Activated T-cell treated with anti-CD3 and anti-CD28 coated beads for 1 hour (primary cell): ENCODE measurements around the gene KIAA1614.

ENCODE experiments used
- DNase-seq: peaks from one replicate; pipeline ENCODE4 v3.0.0-alpha.2; 2020; ENCODE audit warnings: low read depth

KIAA1614 gene

DNA sequence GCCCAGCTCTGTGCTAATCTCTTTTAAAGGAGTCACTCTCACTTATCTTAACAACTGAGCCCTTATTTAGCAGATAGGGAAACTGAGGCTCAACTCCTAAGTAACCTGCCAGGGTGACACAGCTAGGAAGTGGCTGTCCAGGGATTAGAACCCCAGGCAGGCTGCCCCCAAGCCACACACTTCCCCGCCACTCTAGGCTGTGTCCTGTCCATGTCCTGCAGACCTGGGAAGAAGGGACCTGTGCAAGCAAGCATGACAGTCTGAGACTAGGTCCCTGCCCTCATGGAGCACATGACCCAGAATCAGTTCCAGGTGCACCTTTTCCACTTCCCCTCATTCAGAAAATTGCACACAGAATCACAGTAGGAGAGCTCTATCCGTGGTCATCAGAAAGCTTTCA, 12.2 kb downstream of the KIAA1614 start:
- DNase-seq = no peak

DNA sequence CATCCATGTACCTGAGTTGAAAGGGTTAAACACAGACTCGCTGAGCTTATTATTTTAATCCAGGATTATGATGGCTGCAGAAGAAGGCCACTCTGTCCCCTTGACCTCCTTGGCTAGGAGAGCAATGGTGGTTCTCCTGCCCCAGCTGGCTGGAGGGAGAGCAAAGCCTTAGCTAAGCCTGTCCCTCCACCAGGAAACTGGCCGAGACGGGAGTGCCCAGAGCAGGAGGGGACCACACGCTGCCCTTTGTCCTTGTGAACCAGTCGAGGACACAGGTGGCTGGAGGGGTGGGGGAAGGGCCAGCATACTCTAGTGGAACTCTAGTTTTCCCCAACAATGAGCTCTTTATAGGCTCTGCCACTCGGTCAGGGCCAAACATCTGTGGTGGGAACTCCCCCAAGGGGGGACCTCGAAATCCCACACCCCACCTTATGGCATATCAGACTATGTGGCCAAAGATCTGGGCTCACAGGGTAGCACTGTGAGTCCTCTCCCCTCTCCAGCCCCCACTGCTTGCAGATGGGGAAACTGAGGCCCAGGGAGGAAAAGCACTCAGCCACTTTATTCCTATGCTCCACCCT, 12.9 kb downstream of the KIAA1614 start:
- DNase-seq = no peak

DNA sequence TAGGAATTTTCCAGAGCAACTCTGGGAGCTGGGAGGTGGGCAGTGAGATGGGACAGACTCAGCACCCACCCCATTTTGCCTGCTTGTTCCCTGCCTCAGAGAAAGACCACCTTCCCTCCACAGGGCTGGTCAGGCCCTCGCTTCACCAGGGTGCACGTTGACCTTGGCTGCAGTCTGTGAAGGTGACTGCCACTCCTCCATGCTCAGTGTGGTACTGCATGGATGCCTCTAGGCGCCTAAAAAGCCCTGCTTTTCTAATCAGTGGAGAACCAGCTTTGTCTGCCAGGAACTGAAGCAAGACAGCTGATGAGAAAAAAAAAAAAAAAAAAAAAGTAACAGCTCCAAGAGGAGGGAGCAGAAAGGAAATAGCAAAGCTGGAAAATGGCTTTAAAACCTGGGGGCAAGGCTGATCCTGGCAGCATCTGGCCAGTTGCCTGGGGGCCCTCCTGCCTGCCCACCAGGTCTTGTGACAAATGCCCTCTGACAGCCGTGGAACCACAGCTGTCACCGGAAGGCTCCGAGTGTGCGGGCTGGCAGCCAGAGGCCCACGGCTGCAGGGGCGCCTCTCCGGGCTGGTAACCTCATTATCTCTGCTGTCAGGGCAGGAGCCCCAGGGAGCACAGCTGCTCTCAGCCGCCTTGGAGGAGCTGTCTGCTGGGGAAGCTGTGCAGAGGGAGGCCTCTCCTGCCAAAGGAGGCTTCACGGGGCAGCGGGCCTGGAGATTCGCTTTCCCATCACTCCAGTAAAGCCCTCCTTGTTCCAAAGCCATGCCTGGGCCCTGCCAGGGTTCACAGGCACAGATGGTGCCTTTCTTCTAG, 13.7 kb downstream of the KIAA1614 start:
- DNase-seq = no peak

DNA sequence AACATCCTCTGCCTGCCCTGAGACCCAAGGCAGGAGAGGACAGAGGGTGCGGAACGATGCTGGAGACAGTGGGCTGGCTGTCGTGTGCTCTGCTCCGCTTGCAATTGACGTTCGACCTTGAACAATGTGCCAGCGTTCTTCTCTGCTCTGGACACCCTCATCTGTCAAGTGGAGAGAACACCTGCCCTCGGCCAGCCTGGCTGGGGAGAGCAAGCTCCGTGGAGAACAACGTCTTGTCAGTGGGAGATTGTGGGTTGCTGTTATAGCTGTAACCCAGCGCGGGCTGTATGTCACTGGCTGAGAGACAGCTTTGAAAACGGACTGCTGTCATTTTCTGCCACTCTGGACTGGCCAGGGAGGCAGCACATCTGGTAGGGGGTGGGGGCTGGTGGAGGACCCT, 14.7 kb downstream of the KIAA1614 start:
- DNase-seq = no peak

DNA sequence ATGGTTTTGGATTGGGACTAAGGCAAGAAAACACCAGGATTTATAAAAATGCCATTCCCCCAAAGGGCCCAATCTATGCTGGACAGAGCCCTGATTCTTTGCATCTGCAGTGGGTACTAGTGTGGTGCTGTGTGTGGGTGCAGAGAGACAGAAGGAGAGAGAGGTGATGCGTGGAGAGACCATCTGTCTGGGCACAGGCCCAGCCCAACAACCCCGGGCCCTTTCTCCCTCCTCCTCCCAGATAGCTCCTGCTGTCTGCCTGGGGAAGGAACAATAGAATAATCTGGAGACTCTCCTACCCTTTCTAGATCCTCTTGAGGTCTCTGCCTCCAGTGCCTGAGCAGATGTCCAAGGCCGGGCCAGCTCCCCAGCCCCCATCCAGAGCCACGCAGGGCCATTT, 15.1 kb downstream of the KIAA1614 start:
- no peak for DNase-seq

DNA sequence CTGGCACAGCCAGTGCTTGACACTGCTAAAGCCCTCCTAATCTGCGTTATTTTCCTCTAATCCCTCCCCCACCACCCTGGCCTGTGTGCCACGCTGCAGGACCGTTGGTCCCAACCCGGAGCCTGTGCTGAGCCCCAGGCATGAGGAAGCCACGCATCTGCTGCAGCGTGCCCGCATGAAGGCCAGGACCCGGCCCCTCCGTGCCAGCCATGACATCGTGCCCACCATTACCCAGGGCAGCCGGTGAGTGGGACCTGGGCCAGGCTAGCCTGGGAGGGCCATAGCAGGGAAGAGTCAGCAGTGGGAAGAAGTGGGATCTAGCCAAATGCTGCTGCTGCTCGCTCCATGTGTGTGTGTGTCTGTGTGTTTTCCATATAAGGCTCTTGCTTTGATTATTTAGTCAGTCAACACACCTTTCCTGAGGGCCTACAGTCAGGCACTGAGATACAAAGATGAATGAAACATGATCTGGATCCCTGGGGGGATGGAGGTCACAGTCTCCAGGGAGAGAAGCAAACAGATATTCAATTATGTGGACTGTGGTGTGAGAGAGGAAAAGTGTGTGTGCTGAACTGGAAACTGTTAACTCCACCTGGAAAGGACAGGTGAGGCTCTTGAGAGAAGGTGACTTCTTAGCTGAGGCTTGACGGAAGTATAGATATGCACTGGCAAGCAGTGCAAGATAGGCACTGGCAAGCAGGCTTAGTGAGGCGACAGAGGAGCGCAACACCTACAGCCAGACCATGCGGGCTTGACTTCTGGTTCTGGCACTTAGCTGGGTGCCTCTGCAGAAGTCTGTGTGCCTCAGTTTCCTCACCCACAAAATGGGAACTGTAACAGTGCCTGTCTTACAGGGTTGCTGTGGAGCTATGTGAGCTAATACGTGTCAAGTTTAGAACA, 15.9 kb downstream of the KIAA1614 start:
- DNase-seq = no peak

DNA sequence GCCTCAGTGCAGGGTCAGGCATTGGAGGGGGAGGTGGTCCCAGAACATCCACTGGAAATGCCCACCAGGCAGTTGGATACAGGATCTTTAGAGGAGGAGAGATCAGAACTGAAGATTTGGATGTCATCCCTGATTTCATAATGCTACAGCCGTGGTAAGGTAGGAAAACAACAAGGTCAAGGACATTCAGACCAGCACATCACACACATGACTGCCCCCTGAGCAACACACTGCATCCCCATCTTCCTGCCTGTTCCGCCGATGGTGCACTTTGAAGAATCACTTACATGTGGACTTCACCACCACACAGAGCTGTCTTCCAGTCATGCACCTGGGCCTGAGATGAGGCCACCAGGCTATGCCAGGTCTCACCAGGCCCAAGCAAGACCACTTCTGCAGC, 16.7 kb downstream of the KIAA1614 start:
- DNase-seq = no peak

DNA sequence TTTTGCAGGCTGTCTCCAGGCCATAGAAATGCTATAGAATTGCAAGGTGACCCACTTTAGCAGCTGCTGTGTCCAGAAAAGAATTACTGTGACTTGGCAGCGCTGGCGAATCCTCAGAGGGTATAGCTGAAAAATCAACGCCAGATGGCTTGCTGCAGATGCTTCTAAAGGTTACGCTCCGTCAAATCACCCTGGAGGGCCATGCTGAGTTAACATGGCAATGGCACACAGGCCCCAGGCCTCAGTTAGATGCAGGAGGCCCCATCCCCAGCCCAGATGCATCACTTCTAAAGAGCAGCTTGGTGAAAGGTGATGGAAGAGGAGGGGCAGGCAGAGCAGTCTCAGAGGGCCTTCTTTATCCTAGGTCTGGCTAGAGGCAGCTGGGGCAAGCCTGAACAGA, 18.0 kb downstream of the KIAA1614 start:
- DNase-seq = no peak

DNA sequence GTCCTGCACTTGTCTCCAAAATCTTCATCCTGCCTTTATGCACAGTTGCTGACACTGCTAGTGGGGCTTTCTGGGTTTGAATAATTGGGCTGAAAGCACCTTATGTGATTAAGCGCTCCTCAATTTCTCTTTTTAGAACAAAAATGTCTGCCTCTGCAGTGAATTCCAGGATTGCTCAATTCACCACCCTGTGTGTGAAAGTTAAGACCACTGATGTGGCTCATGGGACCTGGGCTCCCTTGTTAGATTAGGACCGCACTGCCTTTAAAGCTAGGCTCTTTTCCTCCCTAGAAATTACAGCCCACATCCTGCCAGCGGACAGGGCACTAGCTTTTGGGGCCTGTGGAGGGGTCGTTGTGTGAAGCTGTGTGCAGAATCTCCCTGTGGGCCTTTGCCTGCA, 18.8 kb downstream of the KIAA1614 start:
- DNase-seq = no peak

DNA sequence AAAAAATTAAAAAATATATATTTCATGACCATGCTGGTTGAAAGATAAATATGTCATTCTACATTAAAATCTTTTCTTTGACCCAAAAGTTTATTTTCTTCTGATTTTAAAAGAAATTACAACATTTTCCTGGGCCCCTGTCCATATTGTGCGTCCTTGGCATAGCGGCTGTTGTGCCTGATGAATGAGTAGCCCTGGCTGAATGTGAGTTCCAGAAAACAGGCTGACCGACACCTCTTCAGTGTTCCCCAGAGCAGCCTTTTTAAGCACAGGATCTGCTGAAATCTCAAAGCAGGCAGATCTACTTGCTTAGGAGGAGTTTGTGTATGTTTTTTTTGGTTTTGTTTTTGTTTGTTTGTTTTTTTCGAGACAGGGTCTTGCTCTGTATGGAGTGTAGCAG, 19.7 kb downstream of the KIAA1614 start:
- DNase-seq = no peak

DNA sequence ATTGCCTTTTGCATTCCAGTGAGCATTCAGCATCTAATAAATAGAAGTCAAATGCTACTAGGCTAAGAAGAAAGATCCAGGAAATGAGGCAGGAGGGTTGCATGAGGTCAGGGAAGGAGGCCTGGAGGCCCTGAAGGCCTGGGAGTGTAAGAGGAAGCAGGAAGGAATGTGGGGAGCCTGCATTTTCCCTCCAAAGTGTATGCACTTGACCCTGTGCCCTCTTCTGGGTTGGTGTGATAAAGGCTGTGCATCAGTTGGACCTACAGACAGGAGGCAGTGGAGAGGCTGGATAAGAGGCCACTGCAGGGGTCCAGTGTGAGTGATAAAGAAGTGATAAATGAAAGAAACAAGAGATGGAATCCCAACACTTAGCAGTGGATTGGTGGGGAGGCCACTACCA, 20.4 kb downstream of the KIAA1614 start:
- no peak for DNase-seq

DNA sequence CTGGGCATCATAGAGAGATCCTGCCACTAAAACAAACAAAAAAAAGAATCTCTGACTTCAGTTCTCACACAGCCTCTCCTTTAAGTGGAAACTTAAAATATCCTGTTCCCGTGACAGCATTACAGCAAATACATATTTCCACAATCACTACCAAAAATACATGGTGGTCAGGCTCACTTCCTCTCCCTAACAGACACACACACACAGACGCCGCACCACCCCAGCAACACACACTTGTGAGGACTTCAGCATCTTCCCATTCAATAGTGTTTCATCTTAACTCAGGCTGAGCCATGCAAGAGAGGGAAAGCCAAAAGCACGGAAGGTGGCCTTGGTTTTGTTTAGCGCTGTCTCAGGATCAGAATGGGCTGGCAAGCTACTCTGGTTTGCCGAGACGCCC, 21.9 kb downstream of the KIAA1614 start:
- no peak for DNase-seq

DNA sequence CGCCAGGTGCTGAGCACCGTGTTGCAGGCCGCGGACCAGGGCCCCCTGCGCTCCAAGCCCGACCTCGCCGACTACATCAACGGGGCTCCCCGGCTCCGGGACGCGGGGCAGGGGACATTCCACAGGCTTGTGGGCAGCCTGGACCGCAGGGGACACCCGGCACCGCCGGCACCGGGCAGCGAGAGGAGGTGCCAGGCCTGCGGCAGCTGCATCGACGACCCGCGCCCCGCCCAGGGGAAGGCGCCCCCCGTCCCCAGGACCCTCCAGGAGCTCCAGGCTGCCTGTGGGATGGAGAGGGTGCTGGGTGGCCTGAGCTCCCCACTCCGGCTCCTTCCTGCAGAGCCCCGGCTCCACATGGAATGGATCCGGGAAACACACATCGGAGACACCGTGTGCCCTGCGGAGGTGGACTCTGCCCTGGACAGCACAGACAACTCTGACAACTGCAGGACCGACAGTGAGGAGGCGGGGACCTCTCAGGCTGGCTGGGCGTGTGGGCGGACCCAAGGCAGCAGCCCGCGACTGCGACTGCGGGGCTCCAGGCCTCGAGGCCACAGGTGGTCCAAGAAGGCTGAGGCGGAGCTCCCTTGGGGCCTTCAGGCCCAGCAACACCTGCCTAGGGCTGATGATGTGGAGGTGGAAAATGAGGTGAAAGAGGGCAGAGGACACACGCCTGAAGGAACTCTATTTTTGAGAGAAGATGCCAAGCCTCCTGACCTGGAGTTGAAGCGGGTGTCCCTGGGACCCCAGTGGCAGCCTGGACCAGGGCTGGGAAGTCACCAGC, 22.8 kb downstream of the KIAA1614 start:
- no peak for DNase-seq

DNA sequence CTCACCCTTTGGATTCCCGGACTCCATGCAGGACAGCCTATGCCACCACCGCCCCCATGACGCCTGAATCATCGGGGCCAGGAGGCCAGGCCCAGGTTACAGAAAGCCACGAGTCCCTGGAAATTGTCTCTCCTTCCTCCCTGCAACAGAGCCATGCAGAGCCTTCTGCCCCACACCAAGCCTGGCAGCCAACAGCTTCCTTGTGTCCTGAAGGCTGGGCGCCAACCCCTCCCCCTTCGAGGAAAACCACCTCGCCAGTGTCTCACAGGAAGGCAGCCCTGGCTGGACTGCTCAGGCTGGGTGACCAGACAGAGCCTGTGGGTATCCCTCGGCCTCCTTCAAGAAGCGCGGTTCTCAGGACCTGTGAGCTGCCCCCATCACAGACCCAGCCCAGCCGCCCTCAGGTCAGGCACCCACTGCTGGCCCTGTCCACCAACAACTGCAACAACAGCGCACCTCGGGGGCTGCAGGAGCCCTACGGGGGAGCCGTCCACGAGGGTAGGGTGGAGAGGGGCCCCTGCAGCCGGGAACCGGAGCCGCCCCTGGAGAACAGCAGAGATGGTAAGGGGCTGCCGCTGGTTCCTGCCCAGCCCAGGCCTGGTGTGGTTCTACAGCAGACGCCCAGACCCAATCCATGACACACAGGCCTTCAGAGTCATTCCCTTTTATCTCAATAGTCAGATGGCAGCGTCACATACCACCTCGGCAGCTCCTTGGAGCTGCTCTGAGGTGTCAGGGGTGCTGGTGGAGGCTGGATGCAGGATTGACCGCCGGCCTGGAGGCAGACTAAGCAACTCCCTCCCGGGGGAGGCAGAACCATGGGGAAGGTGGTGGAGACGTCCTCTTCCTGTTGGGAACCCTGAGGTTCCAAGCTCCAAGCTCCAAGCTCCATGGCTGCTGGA, 23.7 kb downstream of the KIAA1614 start:
- no peak for DNase-seq

DNA sequence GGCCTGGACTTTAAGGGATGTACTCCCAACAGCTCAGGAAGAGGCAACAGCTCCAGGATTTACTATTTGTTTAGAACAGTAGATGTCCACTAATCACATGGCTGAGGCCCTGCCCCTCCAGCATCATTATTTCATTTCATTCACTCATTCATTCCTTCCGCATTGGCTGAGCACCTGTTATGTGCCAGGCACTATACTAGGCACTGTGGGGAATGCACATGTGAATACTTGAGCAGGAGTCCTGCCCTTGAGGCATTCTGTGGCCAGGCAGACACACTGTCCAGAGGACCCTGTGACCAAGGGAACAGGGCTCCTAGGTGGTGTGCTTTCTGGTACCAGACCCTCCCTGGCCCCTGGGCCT, 24.3 kb downstream of the KIAA1614 start:
- DNase-seq = no peak

DNA sequence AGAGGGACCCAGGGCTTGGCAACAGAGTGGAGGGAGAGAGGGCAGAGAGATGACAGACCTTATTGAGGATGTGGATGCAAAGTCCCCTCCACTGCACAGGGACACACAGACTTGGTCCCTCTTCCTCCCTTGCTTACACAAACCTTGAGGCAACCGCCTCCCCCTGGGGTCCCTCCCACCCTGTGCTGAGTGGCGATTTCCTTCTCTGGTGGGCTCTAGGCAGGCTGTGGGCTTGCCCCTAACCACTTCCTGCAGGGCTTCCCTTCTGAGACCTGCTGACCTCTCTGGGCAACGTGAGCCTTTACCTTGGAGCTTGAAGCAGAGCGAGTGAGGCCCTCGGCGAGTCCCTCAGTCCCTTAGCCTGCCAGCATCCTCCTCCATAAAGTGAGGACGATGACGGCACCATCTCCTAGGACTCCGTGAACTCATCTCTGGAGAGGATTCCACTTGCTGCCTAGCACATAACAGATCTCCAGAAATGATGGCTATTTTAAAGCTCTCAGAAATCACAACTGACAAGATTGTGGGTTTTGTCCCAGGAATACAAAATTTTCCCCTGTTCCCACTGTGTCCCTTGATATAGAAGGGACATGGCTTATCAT, 25.0 kb downstream of the KIAA1614 start:
- DNase-seq = no peak

DNA sequence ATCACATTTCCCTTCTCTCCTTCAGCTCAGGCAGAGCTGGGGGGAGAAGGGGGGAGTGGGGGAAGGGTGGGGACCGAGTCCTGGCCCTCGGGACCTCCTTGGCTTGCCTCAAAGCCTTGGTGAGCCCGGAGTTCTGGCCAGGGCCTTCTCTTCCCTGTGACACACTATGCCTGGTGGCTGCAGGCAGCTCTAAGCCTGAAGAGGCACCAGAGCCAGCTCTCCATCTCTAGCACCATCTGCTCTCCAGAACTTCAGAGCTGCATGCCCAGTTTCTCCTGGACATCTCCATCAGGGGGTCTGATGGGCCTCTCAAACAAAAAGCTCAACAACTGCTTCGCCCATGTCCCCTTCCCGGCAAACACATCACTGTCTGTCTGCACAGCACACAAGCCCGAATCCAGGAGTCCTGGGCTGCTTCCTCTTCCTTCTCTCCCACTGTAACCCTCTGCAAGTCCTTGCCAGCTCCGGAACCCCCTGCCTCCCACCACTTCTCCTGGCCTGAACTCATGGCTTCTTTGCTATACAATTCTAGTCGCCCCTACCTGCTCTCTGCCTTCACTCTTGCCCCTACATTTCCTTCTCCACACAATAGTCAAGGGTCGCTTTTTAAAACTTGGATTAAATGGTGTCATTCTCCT, 26.5 kb downstream of the KIAA1614 start:
- DNase-seq = no peak

DNA sequence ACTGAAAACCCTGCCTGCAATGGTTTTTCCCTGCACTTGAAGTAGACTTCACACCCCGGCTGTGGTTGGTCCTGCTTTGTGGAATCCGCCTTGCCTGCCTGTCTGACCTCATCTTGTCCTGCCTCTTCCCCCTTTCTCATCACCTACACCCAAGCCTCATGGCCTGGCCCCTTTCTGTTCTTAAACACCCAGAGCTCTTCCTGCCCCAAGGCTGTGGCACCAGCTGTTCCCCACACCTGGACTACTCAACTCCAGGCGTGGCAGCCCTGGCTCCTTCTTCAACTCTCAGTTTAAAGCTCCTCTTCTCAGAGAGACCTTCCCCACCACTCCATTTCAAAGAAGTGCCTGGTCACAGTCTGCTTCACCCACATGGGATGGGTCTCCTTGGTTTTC, 27.0 kb downstream of the KIAA1614 start:
- no peak for DNase-seq

DNA sequence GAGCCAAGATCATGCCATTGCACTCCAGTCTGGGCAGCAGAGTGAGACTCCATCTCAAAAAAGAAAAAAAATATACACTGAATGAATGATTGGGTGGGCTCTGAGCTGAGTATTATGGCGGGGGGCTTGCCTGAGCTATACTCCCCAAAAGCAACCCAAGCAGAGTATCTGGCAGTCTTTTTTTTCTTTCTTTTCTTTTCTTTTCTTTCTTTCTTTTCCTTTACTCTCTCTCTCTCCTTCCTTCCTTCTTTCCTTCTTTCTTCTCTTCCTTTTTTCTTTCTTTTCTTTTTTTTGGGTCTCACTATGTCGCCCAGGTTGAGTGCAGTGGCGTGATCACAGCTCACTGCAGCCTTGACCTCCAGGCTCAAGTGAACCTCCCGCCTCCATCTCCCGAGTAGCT, 27.7 kb downstream of the KIAA1614 start:
- no peak for DNase-seq
